Stimulated activated CD8-positive, alpha-beta memory T cell treated with anti-CD3 and anti-CD28 coated beads, Interleukin-15, amount 100 ng/mL, for 4 hours (primary cell): ENCODE results near the gene RAB41.
"Not testable (repeated sequence)": the region's sequence is repeated elsewhere in the genome, so short reads cannot be mapped to it uniquely, and the experiment has no call there.

Source experiments
- DNase-seq, 2 donors: peaks; one replicate each; pipeline ENCODE4 v3.0.0-alpha.2; 2020; ENCODE audit warnings: low read depth in 2 of 2

The RAB41 gene

DNA sequence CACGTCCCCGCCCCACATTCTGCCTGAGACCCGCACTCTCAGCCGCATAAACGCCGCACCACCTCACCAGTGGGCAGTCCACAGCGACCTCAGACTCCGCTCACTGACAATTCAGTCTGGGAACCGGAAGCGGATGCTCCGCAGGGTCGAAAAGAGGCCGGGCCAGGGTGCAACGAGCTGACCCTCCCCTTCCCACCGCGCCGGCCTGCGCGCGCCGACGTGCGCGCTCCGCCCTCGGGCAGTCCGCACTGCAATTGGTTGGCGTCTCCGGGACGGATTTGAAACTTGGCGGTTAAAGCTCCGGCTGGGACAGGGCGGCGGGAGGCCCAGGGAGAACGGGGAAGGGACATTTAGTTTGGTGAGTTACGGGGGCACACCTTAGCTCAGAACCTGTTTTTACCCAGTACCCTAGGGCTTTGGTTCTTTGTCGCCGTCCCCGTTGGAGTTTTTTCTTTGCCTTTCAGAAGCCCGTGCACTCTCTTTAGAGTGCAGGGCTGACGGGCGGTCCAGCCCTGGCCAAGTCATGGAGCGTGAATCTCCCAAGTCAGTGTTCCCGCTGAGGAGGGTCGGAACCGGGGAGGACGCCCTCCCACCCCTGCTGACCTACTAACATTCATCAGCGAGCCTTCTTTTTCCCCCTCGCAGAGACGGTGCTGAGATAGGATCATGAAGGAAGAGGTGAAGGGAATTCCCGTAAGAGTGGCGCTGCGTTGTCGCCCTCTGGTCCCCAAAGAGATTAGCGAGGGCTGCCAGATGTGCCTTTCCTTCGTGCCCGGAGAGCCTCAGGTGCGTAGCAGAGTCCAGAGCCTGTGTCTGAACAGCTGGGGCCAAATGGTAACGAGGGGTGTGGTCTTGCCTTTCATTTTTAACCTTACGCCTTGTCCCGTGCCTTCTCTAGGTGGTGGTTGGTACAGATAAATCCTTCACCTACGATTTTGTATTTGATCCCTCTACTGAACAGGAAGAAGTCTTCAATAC, 8.1 kb downstream of the RAB41 start, which contains the start of the genes KIF4A and PDZD11:
Gene KIF4A (plus strand): TSS at position 312 of the 978 bp plus-strand sequence. CDS start 355 bp downstream, at position 667.
Gene PDZD11 (minus strand): TSS at position 135 of the 978 bp plus-strand sequence. CDS start 586 bp downstream, outside the sequence.
- DNase-seq = peak; percentile 37 to 53

DNA sequence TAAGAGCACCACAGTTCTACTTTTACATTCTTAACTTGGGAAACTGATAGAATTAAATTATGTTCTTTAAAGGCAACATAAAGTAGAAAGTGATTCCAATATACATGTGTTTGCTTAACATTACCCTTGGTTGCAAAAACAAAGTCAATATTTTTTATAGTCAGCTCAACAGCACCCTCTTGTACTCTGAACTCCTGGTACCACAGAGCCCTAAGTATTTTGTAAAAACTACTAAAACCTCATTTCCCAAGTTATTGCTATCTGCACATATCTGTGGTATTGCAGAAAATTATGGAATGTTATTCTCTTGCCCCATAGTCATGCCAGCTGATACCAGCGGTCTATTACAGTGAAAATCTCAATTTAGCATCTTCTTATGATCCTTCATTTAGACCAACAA, 10.8 kb downstream of the RAB41 start:
- no peak for DNase-seq

DNA sequence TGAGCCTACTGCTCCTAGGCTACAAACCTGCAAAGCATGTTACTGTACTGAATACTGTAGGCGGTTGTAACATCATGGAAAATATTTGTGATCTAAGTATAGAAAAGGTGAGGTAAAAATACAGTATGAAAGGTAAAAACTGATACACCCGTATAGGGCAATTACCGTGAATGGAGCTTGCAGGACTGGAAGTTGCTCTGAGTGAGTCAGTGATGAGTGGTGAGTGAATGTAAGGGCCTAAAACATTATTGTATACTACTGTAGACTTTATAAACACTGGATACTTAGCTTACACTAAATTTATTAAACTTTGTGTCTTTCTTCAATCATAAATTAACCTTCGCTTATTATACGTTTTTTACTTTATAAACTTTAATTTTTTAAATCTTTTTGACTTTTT, 11.6 kb downstream of the RAB41 start:
- no peak for DNase-seq

DNA sequence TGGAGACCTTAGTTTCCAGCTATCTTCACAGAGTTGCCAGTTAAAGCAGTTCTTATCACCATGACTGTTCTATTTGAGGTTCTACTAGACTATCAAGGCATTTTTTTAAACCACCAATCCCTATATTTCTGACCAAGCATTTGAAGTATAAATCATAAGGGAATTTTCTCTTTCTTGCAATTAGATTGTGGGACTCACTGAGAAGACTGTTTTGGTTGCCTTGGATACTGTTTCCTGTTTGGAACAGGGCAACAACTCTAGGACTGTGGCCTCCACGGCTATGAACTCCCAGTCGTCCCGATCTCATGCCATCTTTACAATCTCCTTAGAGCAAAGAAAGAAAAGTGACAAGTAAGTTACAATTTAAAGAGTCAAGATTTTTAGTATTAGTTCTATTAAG, 19.7 kb downstream of the RAB41 start:
- no peak for DNase-seq

DNA sequence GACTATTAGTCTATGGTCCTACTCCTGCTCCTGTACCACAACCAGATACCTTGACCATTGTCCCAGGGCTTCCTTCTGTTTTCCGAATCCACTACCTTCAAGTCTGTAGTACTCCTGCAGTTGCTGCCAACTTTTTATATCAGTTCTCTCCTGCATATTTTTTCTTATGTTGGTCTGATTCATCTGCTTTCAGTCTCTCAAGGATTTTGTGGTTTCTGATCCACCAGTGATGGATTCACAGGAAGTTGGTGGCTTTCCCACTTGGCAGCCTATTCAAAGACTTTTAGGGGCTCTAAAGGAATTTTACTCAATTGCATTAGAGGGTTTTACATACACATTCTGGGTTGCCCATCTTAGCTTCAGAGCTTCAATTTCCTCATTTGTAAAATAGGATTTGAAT, 31.5 kb downstream of the RAB41 start:
- no peak for DNase-seq

DNA sequence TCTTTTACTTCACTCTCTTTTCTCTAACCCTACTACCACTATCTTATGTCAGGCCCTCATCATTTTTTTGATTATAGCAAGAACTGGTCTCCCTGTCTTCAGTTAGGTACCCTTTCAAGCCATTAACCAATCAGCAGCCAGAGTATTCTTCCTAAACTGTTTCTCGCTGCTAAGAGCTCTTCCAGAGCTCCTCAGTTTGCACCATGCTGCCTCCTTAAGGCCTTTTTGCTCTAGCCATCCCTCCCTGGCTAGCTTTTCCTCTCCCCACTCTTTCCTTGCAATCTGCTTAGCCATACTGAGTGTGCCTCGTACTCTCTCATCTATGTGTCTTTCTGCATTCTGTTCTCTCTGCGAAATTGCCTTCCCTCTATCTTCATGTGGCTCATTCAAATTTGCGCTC, 40.8 kb downstream of the RAB41 start:
- no peak for DNase-seq

DNA sequence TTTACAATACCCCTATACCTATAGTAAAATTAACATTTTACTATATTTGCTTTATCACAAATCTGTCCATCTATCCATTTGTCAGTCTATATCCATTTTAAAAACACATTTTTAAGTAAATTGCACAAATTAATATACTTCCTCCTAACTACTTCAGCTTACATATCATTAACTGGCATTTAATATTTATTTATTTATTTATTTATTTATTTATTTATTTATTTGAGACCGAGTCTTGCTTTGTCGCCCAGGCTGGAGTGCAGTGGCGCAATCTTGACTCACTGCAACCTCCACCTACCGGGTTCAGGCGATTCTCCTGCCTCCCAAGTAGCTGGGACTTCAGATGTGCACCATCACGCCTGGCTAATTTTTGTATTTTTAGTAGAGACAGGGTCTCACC, 41.7 kb downstream of the RAB41 start:
- not testable (repeated sequence) for DNase-seq

DNA sequence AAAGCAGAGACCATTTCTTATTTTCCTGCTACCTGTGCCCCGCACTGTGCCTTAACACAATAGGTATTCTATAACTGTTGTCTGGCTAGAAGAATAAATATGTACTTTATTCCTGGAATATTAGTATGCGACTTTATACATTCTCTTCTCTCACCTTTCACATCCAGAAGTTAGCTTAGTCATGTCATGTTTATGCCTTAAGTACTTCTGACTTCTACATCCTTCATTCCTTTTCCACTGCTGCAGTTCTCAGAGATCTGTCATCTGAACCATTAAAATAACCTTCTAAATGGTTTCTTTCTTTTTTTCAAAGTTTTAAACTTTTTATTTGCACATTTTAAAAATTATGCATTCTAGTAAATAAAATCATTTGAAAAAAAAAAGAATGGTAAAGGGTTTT, 42.4 kb downstream of the RAB41 start:
- DNase-seq = no peak

DNA sequence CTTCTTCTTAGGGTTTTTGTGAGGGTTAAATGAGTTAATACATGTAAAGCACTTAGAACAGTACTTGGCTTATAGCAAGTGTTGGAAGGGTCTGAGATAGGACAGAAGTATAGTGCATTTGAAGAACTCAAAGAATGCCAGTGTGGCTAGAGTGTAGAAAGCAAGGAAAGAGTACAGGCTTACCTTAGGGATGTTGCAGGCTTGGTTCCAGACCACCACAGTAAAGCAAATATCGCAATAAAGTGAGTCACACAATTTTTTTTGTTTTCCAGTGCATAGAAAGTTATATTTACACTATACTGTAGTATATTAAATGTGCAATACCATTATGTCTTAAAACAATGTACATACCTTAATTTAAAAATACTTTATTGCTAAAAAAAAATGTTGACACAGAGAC, 49.2 kb downstream of the RAB41 start:
- no peak for DNase-seq

DNA sequence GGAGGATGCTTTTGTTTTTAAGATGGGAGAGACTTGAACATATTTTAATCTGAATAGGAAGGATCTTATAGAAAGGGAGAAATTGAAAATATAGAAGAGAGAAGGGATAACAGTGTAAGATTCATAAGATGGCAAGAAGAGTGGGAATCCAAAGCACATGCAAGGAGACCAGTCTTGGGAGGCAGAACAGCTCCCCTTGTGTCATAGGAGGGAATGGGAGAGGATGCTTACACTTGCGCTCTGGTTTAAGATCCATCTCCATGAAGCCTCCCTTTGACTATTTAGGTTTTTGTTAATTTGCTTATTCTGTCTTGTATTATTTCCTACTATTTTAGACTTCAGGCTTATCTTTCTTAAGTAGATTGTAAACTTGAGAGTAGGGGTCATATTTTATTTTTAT, 50.6 kb downstream of the RAB41 start:
- DNase-seq = no peak
